GM18520 (cell line): ENCODE data around the gene LMNA.
"Not testable (repeated sequence)": the region's sequence is repeated elsewhere in the genome, so short reads cannot be mapped to it uniquely, and the experiment has no call there.

Experiments
- ATAC-seq: cut with Tn5 transposase; IDR thresholded peaks from one replicate; pipeline ENCODE4 v1.9.1; 2021; ENCODE audit not compliant: unreplicated experiment

LMNA gene

GRCh38 chr1:156121005-156121404, 6.5 kb downstream of the LMNA start:
- not testable (repeated sequence) for ATAC-seq

DNA sequence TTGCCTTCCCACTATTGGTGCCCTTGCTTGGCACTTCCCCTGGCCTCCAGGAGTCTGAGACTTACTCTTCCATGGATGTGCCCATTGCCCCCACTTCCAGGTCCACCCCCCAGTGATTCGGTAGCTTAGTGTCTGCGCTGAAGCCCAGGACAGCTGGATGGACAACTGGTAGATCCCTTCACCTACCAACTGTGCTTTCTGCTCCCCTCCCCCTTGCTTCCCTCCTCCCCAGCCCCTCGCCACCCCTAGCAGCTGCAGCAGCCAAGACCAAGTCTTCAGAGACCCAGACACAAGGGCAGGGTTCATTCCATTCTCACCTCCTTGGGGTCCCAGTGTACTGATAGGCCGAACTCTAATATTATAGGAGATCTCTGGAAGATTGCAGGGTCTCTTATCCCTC, 6.9 kb downstream of the LMNA start:
- ATAC-seq: no peak

DNA sequence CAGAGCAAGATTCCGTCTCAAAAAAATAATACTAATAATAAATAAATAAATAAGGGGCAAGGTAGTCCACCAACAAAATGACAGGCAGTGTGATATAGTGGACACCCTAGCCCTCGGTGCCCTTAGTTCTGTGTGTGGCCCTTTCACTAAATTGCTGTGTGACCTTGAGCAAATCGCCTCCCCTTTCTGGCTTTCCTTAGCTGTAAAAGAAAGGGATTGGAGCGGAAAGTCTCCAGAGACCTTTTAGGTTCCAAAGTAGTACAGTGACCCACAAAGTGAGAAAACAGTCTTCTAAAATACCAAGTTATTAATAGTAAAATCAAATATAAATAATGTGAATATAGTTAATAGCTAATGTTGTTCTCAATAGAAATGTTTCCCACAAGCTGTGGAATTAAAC, 7.6 kb downstream of the LMNA start:
- ATAC-seq: no peak

- no peak for ATAC-seq
Observed at GRCh38 chr1:156122519-156123355, 8.2 kb downstream of the LMNA start.

- ATAC-seq: no peak
Observed at GRCh38 chr1:156123356-156124196, 9.1 kb downstream of the LMNA start.

- ATAC-seq: no peak
Observed at GRCh38 chr1:156124557-156125483, 10.3 kb downstream of the LMNA start.

- not testable (repeated sequence) for ATAC-seq
Observed at GRCh38 chr1:156125544-156125943, 11.0 kb downstream of the LMNA start.

DNA sequence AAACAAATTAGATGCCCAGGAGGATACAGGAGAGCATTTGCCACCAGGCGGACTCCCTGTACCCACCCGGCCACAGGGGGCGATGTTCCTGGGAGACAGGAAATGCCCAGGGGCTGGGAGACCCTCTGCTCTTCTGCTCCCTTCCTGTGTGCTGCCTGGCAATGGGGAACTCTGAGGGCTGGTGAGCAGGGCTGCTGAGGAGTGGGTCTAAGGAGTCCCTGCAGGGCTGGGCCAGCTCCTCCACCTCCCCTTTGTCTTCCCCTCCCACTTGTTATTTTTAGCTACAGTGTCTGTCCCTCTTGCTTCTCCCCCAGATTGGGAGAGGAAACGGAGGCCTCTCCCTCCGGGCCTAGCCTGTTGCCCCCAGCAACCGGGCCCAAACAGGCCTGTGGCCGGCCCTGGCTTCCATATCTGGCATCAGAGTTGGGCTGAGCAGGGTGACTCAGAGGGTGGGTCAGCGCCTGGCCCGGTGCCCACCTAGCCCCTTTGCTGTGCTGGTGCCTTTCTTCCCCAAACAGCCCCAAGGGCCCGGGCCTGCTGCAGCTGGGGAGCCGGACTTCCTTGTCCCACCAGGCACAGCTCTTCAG, 11.6 kb downstream of the LMNA start:
- no peak for ATAC-seq

- ATAC-seq: peak; percentile 40
Observed at GRCh38 chr1:156126630-156127534, 12.4 kb downstream of the LMNA start.

DNA sequence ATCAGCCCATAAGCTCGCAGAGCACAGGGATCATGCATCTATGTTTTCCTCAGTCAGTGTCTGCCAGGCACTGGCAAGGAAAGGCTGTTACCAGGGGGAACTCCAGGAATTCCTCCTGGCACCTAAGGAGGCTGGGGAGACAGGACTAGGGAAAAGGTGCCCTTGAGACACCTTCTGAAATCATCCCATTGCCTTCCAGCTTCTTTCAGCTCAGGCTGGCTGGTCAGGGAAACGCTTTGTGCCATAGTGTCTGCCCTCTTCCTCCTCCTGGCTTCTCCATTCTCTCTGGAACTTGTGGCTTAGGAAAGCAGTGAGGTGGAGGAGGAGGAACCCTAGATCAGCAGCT, 13.8 kb downstream of the LMNA start:
- ATAC-seq: no peak

DNA sequence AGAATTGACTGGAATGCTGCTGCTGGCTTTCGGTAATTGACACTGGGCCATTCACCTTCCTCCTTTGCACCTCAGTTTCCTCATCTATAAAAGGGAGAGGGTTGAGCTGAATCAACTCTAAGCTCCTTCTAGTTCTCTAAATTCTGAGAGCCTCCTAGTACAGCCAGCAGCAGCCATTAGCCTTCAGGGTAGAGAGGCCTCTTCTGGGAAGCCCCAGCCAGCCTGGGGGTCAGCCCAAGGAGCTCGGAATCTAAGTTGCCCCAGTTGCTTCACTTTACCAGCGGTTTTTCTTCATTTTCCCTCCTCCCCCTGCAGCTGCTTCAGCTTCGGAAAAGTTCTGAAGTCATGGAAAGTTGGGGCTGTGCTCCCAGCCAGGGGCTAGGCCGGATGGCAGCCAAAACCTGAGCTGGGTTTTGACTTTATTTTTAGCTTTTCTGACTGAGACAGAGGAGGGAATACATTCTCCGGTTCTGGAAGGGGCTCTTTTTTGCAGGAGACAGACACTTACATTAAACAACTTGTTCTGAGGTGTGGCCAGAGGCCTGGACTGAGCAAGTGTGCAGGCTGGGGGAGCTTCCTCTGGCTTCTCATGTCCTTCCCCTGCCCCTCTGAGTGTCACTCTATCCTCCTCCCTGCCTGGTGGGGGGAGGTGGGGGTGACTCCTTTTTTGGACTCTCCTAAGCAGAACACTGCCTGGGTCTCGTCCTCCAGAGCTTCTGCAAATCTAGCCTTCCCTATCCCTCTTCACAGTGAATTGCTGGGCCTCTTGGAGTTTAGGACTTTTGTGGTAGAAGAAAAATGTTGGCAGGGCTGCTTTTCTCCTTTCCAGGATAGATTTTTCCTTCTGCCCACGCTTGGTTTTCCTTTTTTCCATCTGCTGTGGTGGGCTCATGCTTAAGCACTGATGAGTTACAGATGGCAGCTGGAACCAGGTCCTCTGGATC, 14.4 kb downstream of the LMNA start:
- ATAC-seq: no peak

- no peak for ATAC-seq
Observed at GRCh38 chr1:156129687-156130577, 15.4 kb downstream of the LMNA start.

- ATAC-seq: no peak
Observed at GRCh38 chr1:156130578-156130942, 16.0 kb downstream of the LMNA start.

GRCh38 chr1:156134716-156135435, 20.4 kb downstream of the LMNA start:
- ATAC-seq: no peak

DNA sequence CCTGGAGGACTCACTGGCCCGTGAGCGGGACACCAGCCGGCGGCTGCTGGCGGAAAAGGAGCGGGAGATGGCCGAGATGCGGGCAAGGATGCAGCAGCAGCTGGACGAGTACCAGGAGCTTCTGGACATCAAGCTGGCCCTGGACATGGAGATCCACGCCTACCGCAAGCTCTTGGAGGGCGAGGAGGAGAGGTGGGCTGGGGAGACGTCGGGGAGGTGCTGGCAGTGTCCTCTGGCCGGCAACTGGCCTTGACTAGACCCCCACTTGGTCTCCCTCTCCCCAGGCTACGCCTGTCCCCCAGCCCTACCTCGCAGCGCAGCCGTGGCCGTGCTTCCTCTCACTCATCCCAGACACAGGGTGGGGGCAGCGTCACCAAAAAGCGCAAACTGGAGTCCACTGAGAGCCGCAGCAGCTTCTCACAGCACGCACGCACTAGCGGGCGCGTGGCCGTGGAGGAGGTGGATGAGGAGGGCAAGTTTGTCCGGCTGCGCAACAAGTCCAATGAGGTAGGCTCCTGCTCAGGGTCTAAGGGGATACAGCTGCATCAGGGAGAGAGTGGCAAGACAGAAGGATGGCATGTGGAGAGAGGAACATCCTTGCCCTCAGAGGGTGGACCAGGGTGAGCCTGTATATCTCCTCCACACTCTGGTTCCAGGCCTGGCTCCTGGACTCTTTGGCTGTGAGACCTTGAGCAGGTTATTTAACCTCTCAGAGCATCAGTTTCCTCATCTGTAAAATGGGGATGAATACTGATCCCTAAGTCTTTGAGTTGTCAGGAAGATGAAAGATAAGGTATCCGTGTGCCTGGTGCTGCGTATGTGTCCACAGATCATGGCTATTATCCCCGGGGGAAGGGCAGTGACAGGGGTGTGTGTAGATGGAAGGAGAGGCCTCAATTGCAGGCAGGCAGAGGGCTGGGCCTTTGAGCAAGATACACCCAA, 21.7 kb downstream of the LMNA start:
- ATAC-seq: no peak

DNA sequence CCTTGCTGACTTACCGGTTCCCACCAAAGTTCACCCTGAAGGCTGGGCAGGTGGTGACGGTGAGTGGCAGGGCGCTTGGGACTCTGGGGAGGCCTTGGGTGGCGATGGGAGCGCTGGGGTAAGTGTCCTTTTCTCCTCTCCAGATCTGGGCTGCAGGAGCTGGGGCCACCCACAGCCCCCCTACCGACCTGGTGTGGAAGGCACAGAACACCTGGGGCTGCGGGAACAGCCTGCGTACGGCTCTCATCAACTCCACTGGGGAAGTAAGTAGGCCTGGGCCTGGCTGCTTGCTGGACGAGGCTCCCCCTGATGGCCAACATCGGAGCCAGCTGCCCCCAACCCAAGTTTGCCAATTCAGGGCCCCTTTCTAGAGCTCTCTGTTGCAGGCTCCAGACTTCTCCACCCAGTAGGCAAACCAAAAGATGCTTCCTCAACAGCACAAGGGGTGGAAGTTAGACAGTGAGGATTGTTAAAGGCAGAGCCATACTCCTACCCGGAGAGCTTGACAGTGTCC, 22.5 kb downstream of the LMNA start:
- ATAC-seq: no peak
